Activated CD8-positive, alpha-beta memory T cell treated with anti-CD3 and anti-CD28 coated beads for 48 hours (primary cell): ENCODE results near the gene TMEM161B.
A peak's percentile ranks its signal among the peaks of the same experiment; 100 is the strongest.
"Not testable (repeated sequence)": the region's sequence is repeated elsewhere in the genome, so short reads cannot be mapped to it uniquely, and the experiment has no call there.

Experiments used
- DNase-seq, 3 experiments: peaks; one replicate each; pipeline ENCODE4 v3.0.0-alpha.2; 2020; ENCODE audit warnings: low read depth in 2 of 3, low spot score in 2 of 3

Gene TMEM161B

DNA sequence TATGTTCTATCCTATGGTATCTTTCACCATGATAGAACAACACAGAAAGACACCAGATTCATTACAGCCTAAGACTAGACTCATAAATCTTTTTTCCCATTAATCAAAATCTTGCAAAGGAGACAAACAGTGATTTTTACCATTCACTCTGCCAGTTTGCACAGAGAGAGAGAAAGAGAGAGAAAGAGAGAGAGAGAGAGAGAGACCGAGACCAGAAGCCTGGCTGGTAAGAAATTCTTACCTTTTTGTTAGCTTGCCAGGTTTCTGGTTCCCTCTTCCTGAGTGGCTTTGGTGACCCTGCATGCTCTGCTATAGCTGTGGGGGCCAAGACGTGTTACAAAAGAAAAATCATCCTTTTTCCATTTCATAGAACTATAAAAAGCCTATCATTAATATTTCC, 18.6 kb downstream of the TMEM161B start:
- DNase-seq, result no peak

GRCh38 chr5:88248743-88249540, 19.7 kb downstream of the TMEM161B start:
- no peak for DNase-seq

- DNase-seq, result no peak
Measured at GRCh38 chr5:88248094-88248493, 20.6 kb downstream of the TMEM161B start.

DNA sequence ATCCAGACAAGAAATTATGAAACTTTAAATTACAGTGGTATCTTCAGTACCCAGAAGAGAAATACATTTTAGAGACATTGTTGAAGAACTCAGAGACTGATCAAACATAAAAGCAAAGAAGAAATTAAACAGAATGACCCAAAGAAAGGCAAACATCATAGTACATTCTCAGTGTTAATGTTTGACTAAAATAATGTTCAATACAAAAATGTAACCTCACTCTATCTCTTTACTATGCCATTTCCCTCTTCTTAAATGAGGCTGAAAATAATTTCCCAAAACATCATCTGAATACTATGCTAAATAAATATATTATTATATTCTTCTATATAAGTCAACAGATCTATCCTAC, 22.8 kb downstream of the TMEM161B start:
- no peak for DNase-seq

DNA sequence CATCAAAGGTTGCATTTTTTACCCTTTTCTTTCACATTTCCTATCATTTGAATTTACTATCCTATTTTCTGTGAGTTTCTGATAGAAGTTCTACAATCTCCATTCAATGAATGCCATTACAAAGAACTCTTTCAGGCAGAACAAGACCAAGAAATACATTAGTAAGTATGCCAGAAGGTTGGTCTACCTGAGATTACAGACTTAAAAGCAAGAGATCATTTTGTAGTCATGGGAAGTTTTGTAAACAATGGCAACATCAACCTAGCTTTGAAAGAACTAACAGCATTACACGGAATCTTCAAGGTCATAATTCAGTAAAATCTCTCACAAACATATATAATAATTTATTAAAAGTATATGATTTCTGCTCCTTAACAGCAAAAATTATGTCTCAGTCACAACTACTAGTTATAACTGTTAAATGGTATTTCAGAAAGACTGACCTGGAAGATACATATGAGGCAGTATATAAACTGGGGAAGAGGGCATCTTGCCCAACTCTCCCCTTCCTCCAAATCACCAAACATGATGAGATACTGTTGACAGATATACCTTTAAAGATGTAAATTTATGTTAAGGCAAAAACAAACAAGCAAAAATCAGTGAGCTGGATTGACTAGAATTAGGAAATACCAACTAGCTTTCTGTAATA, 23.3 kb downstream of the TMEM161B start:
- DNase-seq, result no peak

DNA sequence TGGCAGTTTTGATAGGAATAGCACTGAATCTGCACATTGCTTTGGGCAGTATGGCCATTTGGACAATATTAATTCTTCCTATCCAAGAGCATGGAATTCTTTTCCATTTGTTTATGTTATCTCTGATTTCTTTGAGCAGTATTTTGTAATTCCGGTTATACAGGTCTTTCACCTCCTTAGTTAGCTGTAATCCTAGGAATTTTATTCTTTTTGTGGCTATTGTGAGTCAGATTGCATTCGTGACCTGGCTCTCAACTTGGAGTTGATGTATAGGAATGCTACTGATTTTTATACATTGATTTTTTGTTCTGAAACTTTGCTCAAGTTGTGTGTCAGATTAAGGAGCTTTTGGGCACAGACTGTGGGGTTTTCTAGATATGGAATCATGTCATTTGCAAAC, 24.0 kb downstream of the TMEM161B start:
- no peak for DNase-seq

DNA sequence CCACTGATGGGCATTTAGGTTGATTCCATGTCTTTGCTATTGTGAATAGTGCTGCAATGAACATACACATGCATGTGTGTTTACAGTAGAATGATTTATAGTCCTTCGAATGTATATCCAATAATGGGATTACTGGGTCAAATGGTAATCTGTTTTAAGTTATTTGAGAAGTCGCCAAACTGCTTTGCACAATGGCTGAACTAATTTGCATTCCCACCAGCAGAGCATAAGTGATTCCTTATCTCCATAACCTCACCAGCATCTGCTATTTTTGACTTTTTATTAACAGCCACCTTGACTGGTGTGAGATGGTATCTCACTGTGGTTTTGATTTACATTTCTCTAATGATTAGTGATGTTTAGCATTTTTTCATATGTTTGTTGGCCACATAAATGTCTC, 25.2 kb downstream of the TMEM161B start:
- not testable (repeated sequence) for DNase-seq

DNA sequence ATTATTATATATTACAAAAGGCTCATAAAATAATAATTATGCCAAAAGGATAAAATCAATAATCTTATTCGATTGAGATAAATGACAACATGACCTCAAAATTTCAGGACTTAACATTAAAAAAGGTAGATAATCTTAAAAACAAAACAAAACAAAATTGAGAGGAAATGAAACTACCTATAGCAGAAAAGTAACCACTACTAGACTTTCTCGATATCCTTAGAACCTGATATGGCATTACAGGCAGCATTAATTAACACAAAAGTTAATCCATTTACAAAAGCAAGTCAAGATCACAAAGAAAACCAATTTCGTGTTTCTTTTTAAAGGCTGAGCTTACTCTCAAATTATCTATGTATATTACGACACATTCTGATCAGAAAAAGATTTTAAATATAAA, 29.9 kb downstream of the TMEM161B start:
- no peak for DNase-seq

GRCh38 chr5:88236866-88237642, 31.6 kb downstream of the TMEM161B start:
- DNase-seq, result no peak

- DNase-seq, result no peak
Measured at GRCh38 chr5:88235828-88236227, 32.8 kb downstream of the TMEM161B start.

DNA sequence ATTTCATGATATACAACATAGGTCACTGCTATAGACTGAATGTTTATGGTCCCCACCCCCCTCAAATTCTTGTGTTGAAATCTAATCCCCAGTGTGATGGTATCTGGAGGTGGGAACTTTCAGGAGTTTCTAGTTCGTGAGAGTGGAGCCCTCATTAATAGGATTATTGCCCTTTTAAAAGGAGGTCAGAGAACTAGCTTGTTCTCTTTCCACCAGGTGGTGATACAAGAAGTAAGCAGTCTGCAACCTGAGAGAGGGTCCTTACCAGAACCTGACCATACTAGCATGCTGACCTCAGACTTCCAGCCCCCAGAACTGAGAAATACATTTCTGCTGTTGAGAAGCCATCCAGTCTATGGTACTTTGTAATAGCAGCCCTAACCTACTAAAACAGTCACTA, 33.3 kb downstream of the TMEM161B start:
- no peak for DNase-seq

DNA sequence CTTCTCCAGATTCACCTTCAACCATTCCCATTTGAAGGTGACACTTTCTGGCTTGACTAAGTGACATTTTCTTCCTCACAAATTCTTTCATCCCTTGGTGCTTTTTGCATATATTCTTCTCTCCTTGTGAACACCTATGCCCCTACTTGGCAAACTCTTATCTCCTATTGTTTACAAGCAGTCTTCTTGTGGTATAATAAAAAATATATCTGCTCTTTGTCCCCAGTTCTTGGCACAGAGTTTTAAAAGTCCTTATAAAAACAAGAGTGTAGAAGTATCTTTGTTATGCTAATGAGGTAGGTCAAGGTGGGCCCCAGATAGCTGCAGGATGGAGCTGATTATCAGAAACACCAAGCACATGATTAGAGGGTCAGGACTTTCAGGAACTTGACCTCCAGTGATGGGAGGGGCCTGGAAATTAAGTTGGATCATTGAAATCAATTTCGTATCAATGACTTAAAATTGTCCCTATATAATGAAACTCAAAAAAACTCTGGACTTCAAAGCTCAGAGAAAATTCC, 38.0 kb downstream of the TMEM161B start:
- DNase-seq, result no peak

DNA sequence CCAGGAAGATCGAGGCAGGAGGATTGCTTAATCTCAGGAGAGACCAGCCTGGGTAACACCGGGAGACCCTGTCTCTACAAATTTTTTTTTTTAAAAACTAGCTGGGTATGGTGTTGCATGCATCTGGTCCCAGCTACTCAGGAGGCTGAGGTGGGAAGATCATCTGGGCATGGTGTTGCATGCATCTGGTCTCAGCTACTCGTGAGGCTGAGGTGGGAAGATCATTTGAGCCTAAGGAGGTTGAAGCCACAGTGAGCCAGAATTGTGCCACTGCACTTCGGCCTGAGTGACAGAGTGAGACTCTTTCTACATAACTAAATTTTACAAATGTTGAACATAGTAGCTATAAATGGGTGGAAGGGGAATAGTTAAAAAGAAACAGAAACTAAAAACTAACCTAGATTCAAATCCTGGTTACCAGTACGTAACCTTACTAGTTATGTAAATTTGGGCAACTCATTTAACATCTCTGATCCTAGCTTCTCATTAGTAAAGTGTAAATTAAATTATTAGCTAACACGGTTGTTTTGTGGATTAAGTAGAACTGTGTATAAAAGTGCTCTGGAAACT, 41.7 kb downstream of the TMEM161B start:
- DNase-seq, result no peak

DNA sequence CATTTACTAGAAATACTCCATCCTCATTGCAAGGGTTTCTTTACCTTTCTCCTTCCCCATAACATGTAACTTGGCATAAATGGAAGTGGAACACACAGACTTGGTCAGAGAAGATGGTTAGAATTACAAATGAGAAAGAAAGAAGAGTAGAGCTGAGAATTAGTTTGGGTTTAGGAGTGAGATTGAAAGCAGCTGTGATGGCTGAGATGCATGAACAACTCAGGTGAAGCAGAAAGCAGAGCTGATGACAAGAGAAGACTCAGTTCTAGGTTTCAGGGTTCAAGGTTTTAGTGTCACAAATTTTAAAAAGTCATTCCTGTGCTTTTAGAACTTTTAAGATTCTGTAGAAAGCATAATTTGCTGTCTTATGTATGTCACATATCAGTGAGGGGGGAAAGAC, 54.0 kb downstream of the TMEM161B start:
- no peak for DNase-seq

DNA sequence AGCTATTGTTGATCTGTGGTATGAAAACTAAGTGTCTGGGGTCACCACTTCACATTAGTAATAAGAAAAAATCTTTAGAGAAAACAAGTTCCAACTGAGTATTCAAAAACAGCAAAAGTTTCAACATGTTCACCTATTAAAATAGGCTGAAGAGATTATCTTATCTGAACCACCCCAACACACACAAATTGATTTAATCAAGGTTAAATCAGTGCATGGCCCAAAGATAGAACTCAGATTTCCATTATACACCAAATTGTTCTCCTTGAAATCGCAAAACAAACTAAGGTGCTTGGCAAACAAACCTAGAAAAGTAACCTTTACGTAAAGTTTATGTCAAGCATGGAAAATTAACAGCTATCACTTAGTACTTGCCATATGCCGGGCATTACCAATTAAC, 61.1 kb downstream of the TMEM161B start:
- no peak for DNase-seq

GRCh38 chr5:88203981-88204750, 64.5 kb downstream of the TMEM161B start:
- DNase-seq, result no peak

- no peak for DNase-seq
Measured at GRCh38 chr5:88195636-88196035, 73.0 kb downstream of the TMEM161B start.

- DNase-seq, result no peak
Measured at GRCh38 chr5:88193896-88194295, 74.7 kb downstream of the TMEM161B start.

DNA sequence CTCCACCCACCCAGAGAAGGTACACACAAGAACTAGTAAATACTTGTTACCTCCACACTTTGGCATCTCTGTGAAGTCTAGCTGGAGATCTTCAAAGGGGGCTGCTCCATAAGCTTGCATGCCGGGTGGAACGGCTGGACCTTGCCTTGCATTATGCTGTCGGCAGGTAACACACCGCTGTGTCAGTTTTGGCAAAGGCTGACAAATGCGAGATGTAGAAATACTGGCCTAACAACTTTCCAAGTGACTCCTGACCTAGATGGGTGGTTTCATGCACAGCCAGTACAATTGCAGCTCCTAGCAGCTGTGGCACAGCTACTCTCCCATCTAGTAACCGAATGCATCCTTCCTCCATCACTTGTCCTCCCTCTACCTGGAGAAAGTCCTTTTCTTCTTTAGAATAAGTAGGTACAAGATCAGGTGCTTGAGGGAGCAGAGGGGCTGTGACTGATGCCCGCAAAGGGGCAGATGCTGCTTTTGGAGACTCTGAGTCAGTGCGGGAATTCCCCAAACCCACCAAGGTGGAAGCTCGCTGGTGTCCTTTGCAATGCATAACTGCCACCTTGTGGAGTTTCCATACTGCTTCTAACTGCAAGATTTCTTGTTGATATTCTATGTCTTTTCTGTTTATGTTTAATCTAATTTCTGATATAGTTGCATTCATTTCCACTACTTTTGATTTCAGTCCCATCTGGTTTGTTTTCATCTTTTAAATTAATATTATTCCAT, 78.4 kb downstream of the TMEM161B start:
- DNase-seq, result peak in 1 of 3 experiments; percentile 19

DNA sequence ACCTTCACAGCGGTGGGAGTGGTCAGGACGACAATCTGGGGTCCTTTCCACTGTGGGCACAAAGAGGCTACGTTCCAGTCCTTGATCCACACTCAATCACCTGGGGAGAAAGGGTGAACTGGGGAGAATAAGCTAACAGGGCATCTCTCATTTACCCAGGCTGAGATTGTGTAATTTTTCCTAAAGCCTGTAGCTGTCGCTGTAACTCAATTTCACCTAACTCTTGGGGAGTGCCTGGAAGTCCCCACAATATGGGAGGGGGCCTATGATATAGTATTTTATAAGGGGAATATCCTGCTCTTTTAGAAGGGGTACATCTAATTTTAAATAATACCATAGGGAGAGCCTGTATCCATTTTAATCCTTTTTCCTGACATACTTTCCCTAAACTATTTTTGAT, 79.2 kb downstream of the TMEM161B start:
- not testable (repeated sequence) for DNase-seq
